ENCODE data around the gene MEI1. TPM values are rescaled to one million over a fixed set of nuclear protein-coding genes. Genes with fewer than 3 reads are reported as not detected.
A peak's percentile ranks its signal among the peaks of the same experiment; 100 is the strongest.

MEI1 gene
- total RNA-seq, 3 donors from 2014 or later (not counting 1 experiment from before 2014, with no cell fraction given), result 44.7 to 75.6 (median 50.3) TPM

- Histone ChIP-seq H3K4me3 (ENCODE audit: low read length) (no peak overlapping the region), H3K9me3 (ENCODE audit: control insufficient read depth, insufficient read depth, low read length) (no peaks in the 10 kb centered on the region), H3K36me3 (ENCODE audit: control insufficient read depth, insufficient read depth, low read length) (peaks cover 17% of the 10 kb centered on the region), H3K4me1 (ENCODE audit: control insufficient read depth, insufficient read depth, low read length) (no peaks in the 10 kb centered on the region), H3K27ac (ENCODE audit: low read length) (no peak overlapping the region), H3K27me3 (ENCODE audit: control insufficient read depth, insufficient read depth, low read length) (no peaks in the 10 kb centered on the region)
- no peaks in the 10 kb centered on the region for H3K27me3 Mint-ChIP-seq (ENCODE audit: low read depth in 2 of 2)
- TF ChIP-seq, protein P1, sequence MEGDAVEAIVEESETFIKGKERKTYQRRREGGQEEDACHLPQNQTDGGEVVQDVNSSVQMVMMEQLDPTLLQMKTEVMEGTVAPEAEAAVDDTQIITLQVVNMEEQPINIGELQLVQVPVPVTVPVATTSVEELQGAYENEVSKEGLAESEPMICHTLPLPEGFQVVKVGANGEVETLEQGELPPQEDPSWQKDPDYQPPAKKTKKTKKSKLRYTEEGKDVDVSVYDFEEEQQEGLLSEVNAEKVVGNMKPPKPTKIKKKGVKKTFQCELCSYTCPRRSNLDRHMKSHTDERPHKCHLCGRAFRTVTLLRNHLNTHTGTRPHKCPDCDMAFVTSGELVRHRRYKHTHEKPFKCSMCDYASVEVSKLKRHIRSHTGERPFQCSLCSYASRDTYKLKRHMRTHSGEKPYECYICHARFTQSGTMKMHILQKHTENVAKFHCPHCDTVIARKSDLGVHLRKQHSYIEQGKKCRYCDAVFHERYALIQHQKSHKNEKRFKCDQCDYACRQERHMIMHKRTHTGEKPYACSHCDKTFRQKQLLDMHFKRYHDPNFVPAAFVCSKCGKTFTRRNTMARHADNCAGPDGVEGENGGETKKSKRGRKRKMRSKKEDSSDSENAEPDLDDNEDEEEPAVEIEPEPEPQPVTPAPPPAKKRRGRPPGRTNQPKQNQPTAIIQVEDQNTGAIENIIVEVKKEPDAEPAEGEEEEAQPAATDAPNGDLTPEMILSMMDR (IDR thresholded peaks at IDR 0.05), result no peak
- DNase-seq (no peak), ATAC-seq (no peak)
- H3K36me3 Mint-ChIP-seq, result no peaks in the 10 kb centered on the region
- peaks cover 9 to 29% of the 10 kb centered on the region in 2 donors for H3K4me1 Mint-ChIP-seq
- no peak overlapping the region for H3K4me3 Mint-ChIP-seq
- intact Hi-C loops (cut with micrococcal nuclease), result no loop called here
- 89% methylated on average over 6 of the region's 6 CpGs for WGBS (ENCODE audit: insufficient coverage)
- H3K27ac Mint-ChIP-seq, result no peak overlapping the region
- no peaks in the 10 kb centered on the region for H3K9me3 Mint-ChIP-seq
Measured at GRCh38 chr22:41818596-41818995, 119.3 kb downstream of the MEI1 start.

- Mint-ChIP-seq H3K27me3 (ENCODE audit: low read depth in 2 of 2) (no peaks in the 10 kb centered on the region), H3K4me1 (peaks cover 9 to 30% of the 10 kb centered on the region in 2 donors), H3K27ac (no peak overlapping the region), H3K9me3 (no peaks in the 10 kb centered on the region), H3K4me3 (no peak overlapping the region), H3K36me3 (no peaks in the 10 kb centered on the region)
- no peak overlapping the region for H3K4me3 ChIP-seq (ENCODE audit: low read length)
- intact Hi-C loops (cut with micrococcal nuclease), result no loop called here
- 93% methylated on average over 3 of the region's 4 CpGs for WGBS (ENCODE audit: insufficient coverage)
- no peak for DNase-seq
- peaks cover 13% of the 10 kb centered on the region for H3K36me3 ChIP-seq (ENCODE audit: control insufficient read depth, insufficient read depth, low read length)
- no peaks in the 10 kb centered on the region for H3K9me3 ChIP-seq (ENCODE audit: control insufficient read depth, insufficient read depth, low read length)
- no peaks in the 10 kb centered on the region for H3K4me1 ChIP-seq (ENCODE audit: control insufficient read depth, insufficient read depth, low read length)
- no peak overlapping the region for H3K27ac ChIP-seq (ENCODE audit: low read length)
- H3K27me3 ChIP-seq (ENCODE audit: control insufficient read depth, insufficient read depth, low read length), result no peaks in the 10 kb centered on the region
- ATAC-seq, result no peak
- TF ChIP-seq, protein P1 (IDR thresholded peaks at IDR 0.05), result no peak
Measured at GRCh38 chr22:41819257-41819656, 120.0 kb downstream of the MEI1 start.

DNA sequence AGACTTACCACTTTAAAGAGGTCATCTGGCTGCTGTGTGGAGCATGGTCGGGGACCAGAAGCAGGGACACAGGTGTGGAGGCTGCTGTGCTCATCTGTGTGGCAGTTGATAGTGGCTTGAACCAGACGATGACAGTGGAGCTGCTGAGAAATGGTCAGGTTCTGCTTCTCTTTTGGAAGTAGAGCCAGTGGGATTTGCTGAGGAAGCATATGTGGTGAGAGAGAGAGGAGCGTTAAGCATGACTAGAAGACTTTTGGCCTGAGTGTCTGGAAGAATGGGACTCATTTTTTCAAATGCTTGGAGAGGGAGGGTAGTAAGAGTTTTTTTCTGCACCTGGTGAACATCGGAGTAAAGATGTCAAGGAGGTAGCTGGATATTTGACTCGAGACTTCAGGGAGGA, 121.1 kb downstream of the MEI1 start:
- peak overlapping the region in 1 of 2 donors; percentile 21 for H3K27ac Mint-ChIP-seq
- no peak overlapping the region for H3K4me3 Mint-ChIP-seq
- DNase-seq, result no peak
- H3K27me3 ChIP-seq (ENCODE audit: control insufficient read depth, insufficient read depth, low read length), result no peaks in the 10 kb centered on the region
- intact Hi-C loops (cut with micrococcal nuclease), result no loop called here
- H3K27ac ChIP-seq (ENCODE audit: low read length), result no peak overlapping the region
- H3K9me3 Mint-ChIP-seq, result no peaks in the 10 kb centered on the region
- H3K36me3 ChIP-seq (ENCODE audit: control insufficient read depth, insufficient read depth, low read length), result peaks cover 13% of the 10 kb centered on the region
- no peaks in the 10 kb centered on the region for H3K36me3 Mint-ChIP-seq
- H3K4me1 ChIP-seq (ENCODE audit: control insufficient read depth, insufficient read depth, low read length), result no peaks in the 10 kb centered on the region
- no peak for ATAC-seq
- TF ChIP-seq, protein P1 (IDR thresholded peaks at IDR 0.05), result no peak
- H3K4me1 Mint-ChIP-seq, result peaks cover 9 to 27% of the 10 kb centered on the region in 2 donors
- no peaks in the 10 kb centered on the region for H3K27me3 Mint-ChIP-seq (ENCODE audit: low read depth in 2 of 2)
- no peaks in the 10 kb centered on the region for H3K9me3 ChIP-seq (ENCODE audit: control insufficient read depth, insufficient read depth, low read length)
- no peak overlapping the region for H3K4me3 ChIP-seq (ENCODE audit: low read length)
- WGBS (ENCODE audit: insufficient coverage), result 93% methylated on average over 5 of the region's 5 CpGs
